Embryonic facial prominence (tissue), 1 donor: Measurements from ENCODE around the gene PSMB11.

Experiments used
- DNase-seq: peaks from one replicate; pipeline ENCODE4 v3.0.0-alpha.2; 2016; ENCODE audit errors: extremely low spot score

PSMB11 gene

DNA sequence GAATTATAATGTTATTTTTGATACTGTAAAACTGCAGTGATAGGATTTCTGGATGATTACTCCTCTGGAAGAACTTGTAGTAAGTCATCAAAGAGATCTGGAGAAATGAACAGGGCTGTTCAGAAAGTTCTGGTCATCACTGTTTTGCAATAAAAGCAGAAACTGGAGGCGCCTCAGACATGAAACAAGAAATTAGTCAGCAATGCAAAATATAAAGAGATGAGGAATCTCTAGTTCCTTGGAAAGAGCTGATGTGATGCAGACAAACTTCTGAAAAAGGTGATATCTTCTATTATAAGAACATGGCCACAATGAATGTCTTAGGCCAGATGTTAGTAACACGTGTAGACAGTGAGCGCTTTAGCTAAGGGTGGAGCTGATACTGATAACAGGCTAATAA is 43.4 kb downstream of the PSMB11 start:
- DNase-seq, result no peak

GRCh38 chr14:23086565-23086964 is 44.6 kb downstream of the PSMB11 start:
- no peak for DNase-seq

GRCh38 chr14:23089498-23090253 is 47.7 kb downstream of the PSMB11 start:
- DNase-seq, result no peak

DNA sequence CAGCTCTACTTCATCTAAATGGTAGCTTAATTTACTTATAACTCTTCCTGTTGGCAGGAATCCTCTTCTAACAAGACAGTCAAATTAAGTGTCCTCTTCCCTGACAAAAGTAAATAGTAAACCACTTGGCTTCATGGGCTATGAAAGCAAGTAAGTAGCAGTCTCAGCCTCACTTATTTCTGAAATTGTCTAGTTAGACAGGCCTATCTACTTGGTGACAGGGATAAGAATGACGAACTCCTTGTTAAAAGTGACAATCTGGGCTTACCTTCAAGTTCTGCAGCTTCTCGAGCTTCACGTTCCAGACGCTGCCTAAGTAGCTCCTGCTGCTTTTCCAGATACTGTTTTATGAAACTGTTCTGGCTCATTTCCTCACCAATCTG is 48.2 kb downstream of the PSMB11 start:
- DNase-seq, result no peak

- DNase-seq, result no peak
Measured at GRCh38 chr14:23091294-23092225, 49.5 kb downstream of the PSMB11 start.

GRCh38 chr14:23093104-23093503 is 51.1 kb downstream of the PSMB11 start:
- DNase-seq, result no peak

GRCh38 chr14:23093526-23093925 is 51.5 kb downstream of the PSMB11 start:
- no peak for DNase-seq
